NCI-H128 (cell line): ENCODE results near the gene EML4.

Source experiments
- DNase-seq: peaks from one replicate; lab custom pipeline; 2025; ENCODE audit not compliant: unreplicated experiment; lab: John Stamatoyannopoulos, UW

EML4 gene

GRCh38 chr2:42137125-42137841 lies 31.9 kb upstream of the EML4 start:
- DNase-seq: no peak

- no peak for DNase-seq
These were observed 30.8 kb upstream of the EML4 start for GRCh38 chr2:42138163-42139015.

- no peak for DNase-seq
These were observed 30.1 kb upstream of the EML4 start for GRCh38 chr2:42139101-42139500.

GRCh38 chr2:42140496-42140895 lies 28.7 kb upstream of the EML4 start:
- no peak for DNase-seq

- DNase-seq: peak; percentile 18
These were observed 27.2 kb upstream of the EML4 start for GRCh38 chr2:42141687-42142546.

- DNase-seq: no peak
These were observed 26.5 kb upstream of the EML4 start for GRCh38 chr2:42142547-42143184.

- no peak for DNase-seq
These were observed 21.4 kb upstream of the EML4 start for GRCh38 chr2:42147641-42148274.

- no peak for DNase-seq
These were observed 19.0 kb upstream of the EML4 start for GRCh38 chr2:42150159-42150558.

- no peak for DNase-seq
These were observed 15.1 kb upstream of the EML4 start for GRCh38 chr2:42153944-42154581.

- no peak for DNase-seq
These were observed 12.4 kb upstream of the EML4 start for GRCh38 chr2:42156721-42157120.

GRCh38 chr2:42161444-42161843 lies 7.7 kb upstream of the EML4 start:
- DNase-seq: no peak

GRCh38 chr2:42163444-42164045 lies 5.6 kb upstream of the EML4 start:
- no peak for DNase-seq

- DNase-seq: no peak
These were observed 5.1 kb upstream of the EML4 start for GRCh38 chr2:42164046-42164445.

- DNase-seq: no peak
These were observed 4.2 kb upstream of the EML4 start for GRCh38 chr2:42164971-42165370.

- DNase-seq: no peak
These were observed 1.7 kb upstream of the EML4 start for GRCh38 chr2:42167458-42167857.

GRCh38 chr2:42168459-42169099 lies 574 bp upstream of the EML4 start:
- no peak for DNase-seq

- no peak for DNase-seq
These were observed 845 bp downstream of the EML4 start for GRCh38 chr2:42169874-42170521.

GRCh38 chr2:42170619-42171395 lies 1.7 kb downstream of the EML4 start:
- DNase-seq: no peak
